Measurements from ENCODE around the gene SREBF2.

SREBF2 gene

DNA sequence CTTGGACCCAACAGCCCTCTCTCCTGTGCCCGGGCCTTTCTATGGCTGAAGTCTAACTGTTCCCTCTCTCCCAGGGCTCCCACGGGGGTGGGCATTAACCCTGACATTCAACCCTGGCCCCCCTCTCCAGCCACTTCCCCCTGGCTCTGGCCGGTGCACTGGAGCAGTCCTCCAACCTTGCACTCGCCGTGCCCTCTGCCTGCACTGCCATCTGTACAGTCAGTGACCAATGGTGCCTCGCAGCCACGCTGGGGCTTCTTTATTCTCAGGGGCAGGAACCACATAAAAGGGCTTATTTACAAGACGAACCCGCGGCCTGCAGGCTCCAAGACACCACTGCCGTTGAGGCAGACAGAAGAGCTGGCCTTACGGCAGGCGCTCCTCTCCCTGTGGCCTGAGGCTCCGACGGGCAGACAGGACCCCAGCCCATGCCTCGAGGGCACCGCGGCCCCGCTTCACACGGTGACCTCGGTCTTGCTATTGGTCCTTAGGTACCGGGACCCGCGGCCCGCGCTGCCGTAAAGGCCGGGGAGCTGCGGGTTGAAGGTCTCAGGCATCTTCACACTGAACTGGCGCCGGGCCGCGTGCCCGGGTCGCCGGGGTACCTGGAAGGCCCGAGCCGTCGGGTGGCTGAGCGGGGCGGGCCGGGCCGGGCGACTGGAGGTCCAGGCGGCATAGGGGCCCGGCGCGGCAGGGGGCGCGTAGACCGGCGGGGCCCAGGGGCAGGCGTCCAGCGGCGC is 76.6 kb downstream of the SREBF2 start:
- DNase-seq, result no peak

GRCh38 chr22:41910050-41911000 is 77.4 kb downstream of the SREBF2 start:
- peak; percentile 78 for DNase-seq

DNA sequence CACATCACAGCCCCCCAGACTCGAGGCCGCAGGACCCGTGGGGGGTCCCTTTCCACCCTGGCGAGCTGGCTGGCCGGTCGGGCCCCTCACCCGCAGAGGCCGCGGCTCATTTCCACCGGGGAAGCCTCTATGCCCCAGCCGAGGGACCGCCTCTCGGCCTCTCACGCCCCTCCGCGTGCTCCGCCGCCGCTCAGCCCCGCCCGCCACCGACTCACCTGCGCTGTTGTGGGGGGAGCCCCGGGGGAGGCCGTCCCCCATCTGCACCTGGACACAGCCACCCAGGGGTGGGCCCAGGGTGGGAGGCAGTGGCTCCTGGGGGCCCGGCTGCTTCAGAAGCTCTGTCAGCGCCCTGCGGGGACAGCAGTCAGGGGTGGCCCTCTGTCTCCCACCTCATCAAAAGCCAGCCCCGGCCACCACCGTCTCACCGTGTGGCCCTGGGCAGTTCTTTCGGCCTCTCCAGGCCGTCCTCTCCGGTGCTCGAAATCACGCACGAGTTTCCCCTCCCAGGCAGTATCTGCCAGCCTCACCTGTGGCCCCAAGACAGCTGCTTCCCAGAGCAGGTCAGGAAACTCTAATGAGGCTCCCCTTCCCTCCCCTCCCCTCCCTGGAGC is 78.2 kb downstream of the SREBF2 start:
- DNase-seq, result peak; percentile 70

GRCh38 chr22:41912338-41913039 is 79.6 kb downstream of the SREBF2 start:
- DNase-seq, result no peak

DNA sequence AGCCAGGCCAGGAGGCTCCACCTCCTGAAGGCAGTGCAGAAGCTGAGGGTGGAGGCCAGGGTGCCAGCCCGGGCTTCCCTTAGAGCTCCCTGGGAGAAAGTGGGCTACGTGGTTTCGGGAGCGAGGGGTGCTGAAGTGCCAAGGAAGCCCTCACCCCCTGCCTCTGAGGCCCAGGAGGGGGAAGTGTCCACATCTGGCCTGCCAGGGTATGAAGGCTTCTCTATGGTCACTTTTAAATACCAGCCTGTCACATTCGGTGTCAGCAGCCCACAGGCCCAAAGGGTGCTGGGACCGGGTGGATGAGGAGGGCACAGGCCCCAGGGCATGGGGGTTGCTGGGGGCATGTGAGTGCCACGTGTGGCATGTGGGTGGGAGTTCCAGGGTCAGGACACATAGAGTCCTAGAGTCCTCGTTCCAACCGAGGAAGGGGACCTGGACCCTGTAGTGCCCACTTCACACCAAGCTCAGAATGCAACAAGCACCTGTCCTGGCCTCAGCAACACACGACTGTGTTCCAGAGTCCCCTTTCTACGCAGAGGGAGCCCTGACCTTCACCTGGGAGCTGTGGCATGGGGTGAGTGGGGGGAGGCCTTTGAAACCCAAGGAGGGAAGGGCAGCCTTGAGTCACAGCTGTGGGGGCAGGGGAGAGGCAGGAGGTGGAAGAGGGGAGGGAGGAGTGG is 80.3 kb downstream of the SREBF2 start:
- DNase-seq, result no peak

GRCh38 chr22:41913842-41914534 is 81.1 kb downstream of the SREBF2 start:
- peak; percentile 70 for DNase-seq

GRCh38 chr22:41914611-41915034 is 81.7 kb downstream of the SREBF2 start:
- no peak for DNase-seq

- DNase-seq, result peak; percentile 78
Observed at GRCh38 chr22:41915035-41915785, 82.3 kb downstream of the SREBF2 start, which contains the start of gene SHISA8. Gene SHISA8, minus strand, starts transcription at chr22:41915074. Its CDS starts 407 bp downstream, at chr22:41914667.

GRCh38 chr22:41915786-41916493 is 83.0 kb downstream of the SREBF2 start:
- DNase-seq, result no peak

GRCh38 chr22:41916745-41917358 is 83.9 kb downstream of the SREBF2 start:
- DNase-seq, result no peak

- no peak for DNase-seq
Observed at GRCh38 chr22:41917375-41917902, 84.5 kb downstream of the SREBF2 start.

DNA sequence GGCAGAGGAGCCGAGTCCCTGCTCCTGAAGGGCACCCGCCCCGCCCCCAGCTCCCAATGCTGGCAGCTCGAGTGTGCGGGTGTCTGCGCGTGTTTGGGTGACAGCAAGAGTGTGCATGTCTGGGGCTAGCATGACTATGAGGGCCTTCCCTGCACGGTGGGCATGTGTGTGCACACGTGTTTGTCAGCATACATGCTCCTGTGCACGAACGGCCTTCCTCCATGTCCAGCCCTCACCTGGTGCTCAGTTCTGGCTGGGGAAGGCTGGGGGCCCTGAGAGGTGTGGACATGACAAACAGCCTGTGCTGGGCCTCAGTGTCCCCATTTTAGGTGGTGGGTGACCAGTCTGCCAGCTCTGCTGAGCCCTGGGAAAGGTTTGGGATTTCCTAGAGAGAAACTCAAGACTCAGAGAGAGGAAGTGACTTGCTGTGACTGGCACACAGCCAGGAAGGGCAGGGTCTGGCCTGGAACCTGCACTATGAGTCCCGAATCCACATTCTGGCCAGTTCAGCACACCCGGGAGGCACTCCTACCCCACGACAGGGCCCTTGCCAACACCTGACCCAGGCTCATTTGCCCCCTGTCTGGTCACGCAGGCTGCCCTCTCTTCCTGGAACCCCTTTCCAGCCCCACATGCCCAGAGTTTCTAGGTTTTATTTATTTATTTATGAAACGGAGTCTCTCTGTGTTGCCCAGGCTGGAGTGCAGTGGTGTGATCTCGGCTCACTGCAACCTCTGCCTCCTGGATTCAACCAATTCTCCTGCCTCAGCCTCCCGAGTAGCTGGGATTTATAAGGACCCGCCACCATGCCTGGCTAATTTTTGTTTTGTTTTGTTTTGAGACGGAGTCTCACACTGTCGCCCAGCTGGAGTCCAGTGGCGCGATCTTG is 85.2 kb downstream of the SREBF2 start:
- no peak for DNase-seq

DNA sequence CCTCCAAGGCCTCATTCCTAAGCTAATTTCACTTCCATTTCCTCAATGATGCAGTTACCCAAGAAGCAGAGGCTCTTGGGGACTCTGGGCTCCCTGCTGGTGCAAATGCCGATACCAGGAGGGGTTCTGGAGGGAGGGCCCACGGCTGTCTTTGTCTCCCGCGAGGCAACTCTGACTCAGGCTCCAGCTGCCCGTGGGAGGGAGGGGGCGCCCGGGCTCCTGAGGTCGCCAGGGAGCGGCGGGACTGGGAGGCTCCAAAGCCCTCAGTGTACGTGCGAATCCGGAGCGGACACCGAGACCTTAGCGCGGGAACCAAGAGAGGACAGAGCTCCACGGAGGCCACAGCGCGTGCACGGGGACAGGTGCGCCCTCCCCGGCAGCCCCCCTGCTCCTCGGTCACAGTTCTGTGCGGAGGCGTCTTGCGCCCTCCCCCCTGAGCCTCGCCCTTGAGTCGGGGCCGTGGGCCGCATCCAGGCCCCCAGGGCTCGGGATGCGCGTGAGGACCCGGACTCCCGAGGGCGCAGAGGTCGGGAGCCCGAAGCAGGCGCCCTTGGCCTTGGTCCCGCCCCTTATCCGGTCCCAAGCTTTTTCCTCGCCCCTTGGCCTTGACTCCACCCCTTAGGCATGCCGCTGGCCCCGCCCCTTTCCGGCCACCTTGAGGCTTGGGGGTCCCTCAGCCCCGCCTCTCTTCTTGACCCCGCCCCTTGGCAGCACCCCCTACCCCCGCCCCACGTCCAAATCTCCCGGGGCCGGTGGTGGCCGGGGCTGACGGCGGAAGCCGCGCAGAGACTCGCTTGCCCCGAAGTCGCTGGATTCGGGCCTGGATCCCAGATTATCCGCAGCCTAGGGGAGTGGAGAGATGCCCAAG is 86.7 kb downstream of the SREBF2 start:
- peak; percentile 75 for DNase-seq

GRCh38 chr22:41920271-41920976 is 87.5 kb downstream of the SREBF2 start:
- no peak for DNase-seq

DNA sequence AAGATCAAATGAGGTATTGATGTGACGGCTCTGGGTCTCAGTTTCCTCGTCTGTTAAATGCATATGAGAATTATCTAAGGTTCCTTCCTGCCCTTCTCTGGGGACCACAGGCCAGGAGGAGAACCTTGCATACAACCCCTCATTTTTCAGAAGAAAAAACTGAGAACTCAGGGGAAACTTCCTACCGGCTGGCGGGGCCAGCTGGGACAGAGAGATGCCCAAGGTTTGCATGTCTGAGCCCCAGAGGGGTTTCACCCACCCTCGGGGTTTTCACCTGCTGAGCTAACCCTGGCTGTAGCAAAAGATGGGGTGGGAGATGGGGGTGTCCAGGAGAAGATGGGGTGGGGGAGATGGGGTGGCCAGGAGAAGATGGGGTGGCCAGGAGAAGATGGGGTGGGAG is 89.4 kb downstream of the SREBF2 start:
- no peak for DNase-seq

GRCh38 chr22:41922940-41923594 is 90.2 kb downstream of the SREBF2 start:
- no peak for DNase-seq
